GM12878 (cell line): Measurements from ENCODE around the gene CTNNBIP1. TPM values are rescaled to one million over a fixed set of nuclear protein-coding genes. Genes with fewer than 3 reads are reported as not detected.

Experiments
- BHLHE40 ChIP-seq, 2 experiments: fragments of 450-650 bp in 1 of 2; IDR thresholded peaks; 2 replicates each; pipeline ENCODE4 v1.6.1; 2011 to 2017; ENCODE audit warnings: low read depth in 2 of 2, borderline replicate concordance in 1 of 2, improper control_type of control experiment in 1 of 2, low read length in 1 of 2, mild to moderate bottlenecking in 1 of 2
- CHD4 ChIP-seq: fragments of 200-600 bp; sonication (generic); IDR thresholded peaks from 2 replicates; pipeline ENCODE4 v1.6.1; 2016; ENCODE audit warnings: mild to moderate bottlenecking
- DPF2 ChIP-seq: fragments of 450-650 bp; IDR thresholded peaks from 2 replicates; pipeline ENCODE4 v1.6.1; 2017; ENCODE audit warnings: mild to moderate bottlenecking
- EP300 ChIP-seq, 2 experiments: fragments of 150-350 bp in 1 of 2; IDR thresholded peaks; 2 replicates each; pipeline ENCODE4 v1.6.1; 2011 to 2012; ENCODE audit warnings: low read depth in 2 of 2, low read length in 2 of 2, borderline replicate concordance in 1 of 2, improper control_type of control experiment in 1 of 2, inconsistent platforms in 1 of 2; ENCODE audit not compliant: control insufficient read depth in 1 of 2
- FOS ChIP-seq: IDR thresholded peaks from 3 replicates; pipeline ENCODE4 v1.6.1; 2011; ENCODE audit warnings: borderline replicate concordance; ENCODE audit not compliant: insufficient read length; ENCODE audit errors: extremely low read depth
- FOXK2 ChIP-seq: fragments of 450-650 bp; IDR thresholded peaks from 2 replicates; pipeline ENCODE4 v1.6.1; 2017; ENCODE audit warnings: mild to moderate bottlenecking, moderate library complexity
- IKZF1 ChIP-seq: fragments of 450-650 bp; conservative IDR thresholded peaks from 2 replicates; pipeline ENCODE4 v1.6.1; 2017; ENCODE audit warnings: antibody characterized with exemption, mild to moderate bottlenecking
- NFIC ChIP-seq: IDR thresholded peaks from 2 replicates; pipeline ENCODE4 v1.6.1; 2012; ENCODE audit warnings: low read depth, mild to moderate bottlenecking, inconsistent platforms, low read length, moderate library complexity
- NRF1 ChIP-seq: conservative IDR thresholded peaks from 2 replicates; pipeline ENCODE4 v1.6.1; 2011; ENCODE audit warnings: mild to moderate bottlenecking, low read depth, low read length, improper control_type of control experiment
- RAD21 ChIP-seq: IDR thresholded peaks from 2 replicates; pipeline ENCODE4 v1.6.1; 2011; ENCODE audit warnings: mild to moderate bottlenecking, low read depth, low read length, moderate library complexity; ENCODE audit not compliant: insufficient read depth
- RUNX3 ChIP-seq: IDR thresholded peaks from 2 replicates; pipeline ENCODE4 v1.6.1; 2012; ENCODE audit warnings: low read length, inconsistent platforms
- SMAD5 ChIP-seq: IDR thresholded peaks from 2 replicates; pipeline ENCODE4 v1.6.1; 2016; ENCODE audit warnings: antibody characterized with exemption, low read depth
- TCF7 ChIP-seq: IDR thresholded peaks from 2 replicates; pipeline ENCODE4 v1.6.1; 2014; ENCODE audit warnings: antibody characterized with exemption, borderline replicate concordance
- ZNF384 ChIP-seq: IDR thresholded peaks from 2 replicates; pipeline ENCODE4 v1.6.1; 2012; ENCODE audit warnings: low read depth, mild to moderate bottlenecking, low read length, improper control_type of control experiment, borderline replicate concordance
- polyA plus RNA-seq, 11 experiments: library from polyadenylated mRNA; depleted of rRNA in 4 of 11; unstranded in 6 of 11; stranded (reverse) in 5 of 11; fragments of >200 nt; fragmentation: Nextera tagmentation in 4 of 11; fragmentation: Illumina TruSeq in 1 of 11; extraction: Ambion mirVana in 4 of 11; extraction: Trizol in 1 of 11; gene quantifications; 1 replicate in 1 of 11; 2 replicates in 10 of 11; pipeline versions ENCODE4 v1.2.1 to v1.2.3, GENCODE V29; 2011 to 2016; ENCODE audit warnings: inconsistent platforms in 2 of 11, missing spikeins in 2 of 11, low read depth in 1 of 11
- total RNA-seq, 4 experiments: library from RNA; depleted of rRNA in 3 of 4; stranded (reverse); fragments of >200 nt in 3 of 4; fragmentation: Illumina TruSeq in 1 of 4; extraction: Trizol in 1 of 4; gene quantifications; 2 replicates each; pipeline versions ENCODE4 v1.2.1 to v1.2.3, GENCODE V29; 2013 to 2021
- TF ChIP-seq, protein P1 (sequence below): fragments of 450-650 bp; IDR thresholded peaks from 2 replicates; pipeline ENCODE4 v1.6.1; 2014; ENCODE audit warnings: mild to moderate bottlenecking
- TF ChIP-seq, protein P2 (sequence below): fragments of 450-650 bp; IDR thresholded peaks from 2 replicates; pipeline ENCODE4 v1.6.1; 2018; ENCODE audit warnings: borderline replicate concordance, mild to moderate bottlenecking; ENCODE audit not compliant: partially characterized antibody
- TF ChIP-seq, protein P3 (sequence below): IDR thresholded peaks from 2 replicates; pipeline ENCODE4 v1.6.1; 2012; ENCODE audit warnings: improper control_type of control experiment, low read depth, low read length; ENCODE audit not compliant: insufficient replicate concordance

CTNNBIP1 gene
- total and polyA plus RNA-seq, 10 of the 15 experiments (the other 5 are each of a cell fraction or from before 2014, with no cell fraction given), result 0.42 to 31.8 (median 10.8) TPM

DNA sequence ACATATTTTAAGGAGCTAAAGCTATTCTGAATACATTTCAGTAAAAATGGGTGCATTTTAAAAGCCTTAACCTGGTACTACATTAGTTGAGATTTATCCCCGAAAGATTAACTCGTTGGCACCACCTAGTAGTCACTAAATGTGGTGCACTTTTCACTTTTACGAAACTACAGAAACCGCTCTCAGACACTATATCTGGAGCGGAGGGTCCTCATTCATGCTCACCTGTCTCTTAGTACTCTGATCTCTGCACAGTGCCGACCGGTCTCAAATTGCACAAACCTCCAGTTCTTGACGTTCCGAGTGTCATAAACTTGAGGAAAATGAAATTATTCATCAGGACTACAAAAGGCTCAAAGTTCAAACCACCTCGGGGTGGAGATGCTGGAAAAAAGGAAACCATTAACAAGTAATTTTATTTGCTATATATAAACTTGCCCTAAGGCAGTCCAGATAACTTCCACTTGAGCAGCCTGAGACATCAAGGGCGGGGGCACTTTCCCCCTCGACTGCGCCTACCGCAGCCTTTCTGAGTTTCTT is 32.4 kb upstream of the CTNNBIP1 start (continued):
- TF ChIP-seq ZNF384 (no peak), CHD4 (no peak), BHLHE40 (IDR thresholded peaks at IDR 0.05; ENCODE audit: borderline replicate concordance in 1 of 2, low read depth in 2 of 2, low read length in 1 of 2) (no peak), EP300 (IDR thresholded peaks at IDR 0.05; ENCODE audit: borderline replicate concordance in 1 of 2, control insufficient read depth in 1 of 2, low read depth in 2 of 2, low read length in 2 of 2) (peak in 1 of 2 experiments; percentile 10; a peak in 1 of 4 replicates), IKZF1 (no peak), RUNX3 (peak; percentile 59), NRF1 (no peak), TCF7 (no peak), RAD21 (peak; percentile 72), SMAD5 (no peak), FOXK2 (no peak), FOS (no peak), DPF2 (no peak), NFIC (no peak)
- TF ChIP-seq, protein P1, sequence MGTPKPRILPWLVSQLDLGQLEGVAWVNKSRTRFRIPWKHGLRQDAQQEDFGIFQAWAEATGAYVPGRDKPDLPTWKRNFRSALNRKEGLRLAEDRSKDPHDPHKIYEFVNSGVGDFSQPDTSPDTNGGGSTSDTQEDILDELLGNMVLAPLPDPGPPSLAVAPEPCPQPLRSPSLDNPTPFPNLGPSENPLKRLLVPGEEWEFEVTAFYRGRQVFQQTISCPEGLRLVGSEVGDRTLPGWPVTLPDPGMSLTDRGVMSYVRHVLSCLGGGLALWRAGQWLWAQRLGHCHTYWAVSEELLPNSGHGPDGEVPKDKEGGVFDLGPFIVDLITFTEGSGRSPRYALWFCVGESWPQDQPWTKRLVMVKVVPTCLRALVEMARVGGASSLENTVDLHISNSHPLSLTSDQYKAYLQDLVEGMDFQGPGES, result no peak
- TF ChIP-seq, protein P2, sequence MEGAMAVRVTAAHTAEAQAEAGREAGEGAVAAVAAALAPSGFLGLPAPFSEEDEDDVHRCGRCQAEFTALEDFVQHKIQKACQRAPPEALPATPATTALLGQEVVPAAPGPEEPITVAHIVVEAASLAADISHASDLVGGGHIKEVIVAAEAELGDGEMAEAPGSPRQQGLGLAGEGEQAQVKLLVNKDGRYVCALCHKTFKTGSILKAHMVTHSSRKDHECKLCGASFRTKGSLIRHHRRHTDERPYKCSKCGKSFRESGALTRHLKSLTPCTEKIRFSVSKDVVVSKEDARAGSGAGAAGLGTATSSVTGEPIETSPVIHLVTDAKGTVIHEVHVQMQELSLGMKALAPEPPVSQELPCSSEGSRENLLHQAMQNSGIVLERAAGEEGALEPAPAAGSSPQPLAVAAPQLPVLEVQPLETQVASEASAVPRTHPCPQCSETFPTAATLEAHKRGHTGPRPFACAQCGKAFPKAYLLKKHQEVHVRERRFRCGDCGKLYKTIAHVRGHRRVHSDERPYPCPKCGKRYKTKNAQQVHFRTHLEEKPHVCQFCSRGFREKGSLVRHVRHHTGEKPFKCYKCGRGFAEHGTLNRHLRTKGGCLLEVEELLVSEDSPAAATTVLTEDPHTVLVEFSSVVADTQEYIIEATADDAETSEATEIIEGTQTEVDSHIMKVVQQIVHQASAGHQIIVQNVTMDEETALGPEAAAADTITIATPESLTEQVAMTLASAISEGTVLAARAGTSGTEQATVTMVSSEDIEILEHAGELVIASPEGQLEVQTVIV, result no peak
- TF ChIP-seq, protein P3, sequence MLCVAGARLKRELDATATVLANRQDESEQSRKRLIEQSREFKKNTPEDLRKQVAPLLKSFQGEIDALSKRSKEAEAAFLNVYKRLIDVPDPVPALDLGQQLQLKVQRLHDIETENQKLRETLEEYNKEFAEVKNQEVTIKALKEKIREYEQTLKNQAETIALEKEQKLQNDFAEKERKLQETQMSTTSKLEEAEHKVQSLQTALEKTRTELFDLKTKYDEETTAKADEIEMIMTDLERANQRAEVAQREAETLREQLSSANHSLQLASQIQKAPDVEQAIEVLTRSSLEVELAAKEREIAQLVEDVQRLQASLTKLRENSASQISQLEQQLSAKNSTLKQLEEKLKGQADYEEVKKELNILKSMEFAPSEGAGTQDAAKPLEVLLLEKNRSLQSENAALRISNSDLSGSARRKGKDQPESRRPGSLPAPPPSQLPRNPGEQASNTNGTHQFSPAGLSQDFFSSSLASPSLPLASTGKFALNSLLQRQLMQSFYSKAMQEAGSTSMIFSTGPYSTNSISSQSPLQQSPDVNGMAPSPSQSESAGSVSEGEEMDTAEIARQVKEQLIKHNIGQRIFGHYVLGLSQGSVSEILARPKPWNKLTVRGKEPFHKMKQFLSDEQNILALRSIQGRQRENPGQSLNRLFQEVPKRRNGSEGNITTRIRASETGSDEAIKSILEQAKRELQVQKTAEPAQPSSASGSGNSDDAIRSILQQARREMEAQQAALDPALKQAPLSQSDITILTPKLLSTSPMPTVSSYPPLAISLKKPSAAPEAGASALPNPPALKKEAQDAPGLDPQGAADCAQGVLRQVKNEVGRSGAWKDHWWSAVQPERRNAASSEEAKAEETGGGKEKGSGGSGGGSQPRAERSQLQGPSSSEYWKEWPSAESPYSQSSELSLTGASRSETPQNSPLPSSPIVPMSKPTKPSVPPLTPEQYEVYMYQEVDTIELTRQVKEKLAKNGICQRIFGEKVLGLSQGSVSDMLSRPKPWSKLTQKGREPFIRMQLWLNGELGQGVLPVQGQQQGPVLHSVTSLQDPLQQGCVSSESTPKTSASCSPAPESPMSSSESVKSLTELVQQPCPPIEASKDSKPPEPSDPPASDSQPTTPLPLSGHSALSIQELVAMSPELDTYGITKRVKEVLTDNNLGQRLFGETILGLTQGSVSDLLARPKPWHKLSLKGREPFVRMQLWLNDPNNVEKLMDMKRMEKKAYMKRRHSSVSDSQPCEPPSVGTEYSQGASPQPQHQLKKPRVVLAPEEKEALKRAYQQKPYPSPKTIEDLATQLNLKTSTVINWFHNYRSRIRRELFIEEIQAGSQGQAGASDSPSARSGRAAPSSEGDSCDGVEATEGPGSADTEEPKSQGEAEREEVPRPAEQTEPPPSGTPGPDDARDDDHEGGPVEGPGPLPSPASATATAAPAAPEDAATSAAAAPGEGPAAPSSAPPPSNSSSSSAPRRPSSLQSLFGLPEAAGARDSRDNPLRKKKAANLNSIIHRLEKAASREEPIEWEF, result no peak
